OCI-LY7 (cell line): ENCODE results near the gene CCT8. TPM values are rescaled to one million over a fixed set of nuclear protein-coding genes. Genes with fewer than 3 reads are reported as not detected.

Experiments
- total RNA-seq, 2 experiments: library from RNA; depleted of rRNA in 1 of 2; stranded (reverse); fragments of >200 nt in 1 of 2; shearing (Covaris generic) in 1 of 2; gene quantifications; 2 replicates each; pipeline ENCODE4 v1.2.3, GENCODE V29; 2014 to 2022

CCT8 gene
- total RNA-seq, 2 experiments from 2014 or later, result 229 to 375 TPM

Other genes starting within 250 kb of the CCT8 start
- gene LTN1, start 80.8 kb downstream of the CCT8 start, total RNA-seq (2014; rRNA removed; shearing (Covaris generic)), result 17.2 and 18.4 TPM in 2 replicates
- 30.1 and 32.6 TPM in 2 replicates for gene LTN1, start 80.8 kb downstream of the CCT8 start, total RNA-seq (2022)
- gene RWDD2B, start 54.3 kb downstream of the CCT8 start, total RNA-seq (2014; rRNA removed; shearing (Covaris generic)), result 5.0 and 7.5 TPM in 2 replicates
- 16.1 and 17.4 TPM in 2 replicates for gene RWDD2B, start 54.3 kb downstream of the CCT8 start, total RNA-seq (2022)
- 22.8 and 23.1 TPM in 2 replicates for gene USP16, start 49.0 kb downstream of the CCT8 start, total RNA-seq (2014; rRNA removed; shearing (Covaris generic))
- gene USP16, start 49.0 kb downstream of the CCT8 start, total RNA-seq (2022), result 34.2 and 35.4 TPM in 2 replicates
- gene MAP3K7CL, start 57.0 kb upstream of the CCT8 start, total RNA-seq (2014; rRNA removed; shearing (Covaris generic)), result 2.1 and 7.8 TPM in 2 replicates
- 13.0 TPM in 2 replicates for gene MAP3K7CL, start 57.0 kb upstream of the CCT8 start, total RNA-seq (2022)
- 18.6 and 19.1 TPM in 2 replicates for gene BACH1, start 225.3 kb upstream of the CCT8 start, total RNA-seq (2014; rRNA removed; shearing (Covaris generic))
- 37.2 and 38.4 TPM in 2 replicates for gene BACH1, start 225.3 kb upstream of the CCT8 start, total RNA-seq (2022)